Spleen (tissue), 7 donors: ENCODE measurements around the gene ZNF516.

Experiments
- CTCF ChIP-seq, 11 experiments: fragments of 200-600 bp in 7 of 11; fragments of 450-650 bp in 4 of 11; sonication (generic) in 4 of 11; IDR thresholded peaks in 8 of 11; conservative IDR thresholded peaks in 3 of 11; 1 replicate in 7 of 11; 2 replicates in 4 of 11; pipeline versions ENCODE4 v1.4.0 to v1.8.0; 2016 to 2021; ENCODE audit warnings: antibody characterized with exemption in 11 of 11, inconsistent platforms in 4 of 11, mild to moderate bottlenecking in 1 of 11
- POLR2A ChIP-seq, 3 donors: fragments of 450-650 bp; IDR thresholded peaks; one replicate each; pipeline ENCODE4 v1.5.1; 2017; ENCODE audit warnings: antibody characterized with exemption in 3 of 3, mild to moderate bottlenecking in 1 of 3
- donor health status: DM: no; HTN: no; CAD: no; lungs with moderate emphysema.
- donor health status: DM: no; HTN: no; CAD: no.
- donor health status: DM: no; HTN: no; CAD: no.

- no peak for TF ChIP-seq POLR2A (IDR thresholded peaks at IDR 0.05)
- TF ChIP-seq CTCF (IDR thresholded peaks at IDR 0.05 in 8 of 11, conservative IDR thresholded peaks at IDR 0.05 in 3 of 11) = no peak
Observed at GRCh38 chr18:76384114-76384790, 110.8 kb downstream of the ZNF516 start.
